Colonic mucosa (tissue), 4 donors: Measurements from ENCODE around the gene HAAO. TPM values are rescaled to one million over a fixed set of nuclear protein-coding genes. Genes with fewer than 3 reads are reported as not detected.

Experiments used
- DNase-seq: peaks from one replicate; pipeline ENCODE4 v3.0.0-alpha.2; 2020
- H3K27ac ChIP-seq: fragments of 200-600 bp; one replicate; pipeline ENCODE4 v1.8.0; 2021
- H3K27me3 ChIP-seq: fragments of 200-600 bp; one replicate; pipeline ENCODE4 v1.8.0; 2021
- H3K36me3 ChIP-seq: fragments of 200-600 bp; one replicate; pipeline ENCODE4 v1.8.0; 2021
- H3K4me1 ChIP-seq: fragments of 200-600 bp; one replicate; pipeline ENCODE4 v1.8.0; 2021; ENCODE audit warnings: mild to moderate bottlenecking
- H3K4me3 ChIP-seq: fragments of 200-600 bp; one replicate; pipeline ENCODE4 v1.8.0; 2021
- H3K9ac ChIP-seq, 2 donors: one replicate each; pipeline ENCODE4 v1.7.0; 2013; ENCODE audit warnings: control low read depth in 2 of 2, low read depth in 2 of 2, low read length in 2 of 2
- H3K9me3 ChIP-seq: fragments of 200-600 bp; one replicate; pipeline ENCODE4 v1.8.0; 2021
- intact Hi-C: fragments of 100-400 bp; cut with DNase I; formaldehyde crosslinking; loops from one replicate; pipeline ENCODE4 v1.14.1; 2022
- total RNA-seq, 2 donors: library from RNA; stranded (reverse); fragmentation: NEBNext Ultra II Directional in 1 of 2; extraction: Animal tissue kit (Norgen Biotek cat#: 25700) in 1 of 2; gene quantifications; one replicate each; pipeline ENCODE4 v1.2.1, GENCODE V29; 2021
- TF ChIP-seq, protein P1 (sequence below): fragments of 200-600 bp; IDR thresholded peaks from one replicate; pipeline ENCODE4 v1.8.0; 2022; ENCODE audit warnings: antibody characterized with exemption, mild to moderate bottlenecking
- donor health status: healthy.
- donor health status: DM: no; HTN: no; CAD: no.
- donor health status: DM: no; HTN: no; CAD: no.

HAAO gene
- total RNA-seq, 2 donors from 2014 or later: 8.2 to 17.8 TPM

GRCh38 chr2:42769583-42770287, 22.6 kb downstream of the HAAO start:
- no peak overlapping the region for H3K9ac ChIP-seq
- no peaks in the 10 kb centered on the region for H3K4me1 ChIP-seq
- H3K27ac ChIP-seq: no peak overlapping the region
- H3K4me3 ChIP-seq: no peak overlapping the region
- H3K9me3 ChIP-seq: no peaks in the 10 kb centered on the region
- H3K27me3 ChIP-seq: no peaks in the 10 kb centered on the region
- intact Hi-C loops: no loop called here
- no peak for DNase-seq
- no peaks in the 10 kb centered on the region for H3K36me3 ChIP-seq
- TF ChIP-seq, protein P1, sequence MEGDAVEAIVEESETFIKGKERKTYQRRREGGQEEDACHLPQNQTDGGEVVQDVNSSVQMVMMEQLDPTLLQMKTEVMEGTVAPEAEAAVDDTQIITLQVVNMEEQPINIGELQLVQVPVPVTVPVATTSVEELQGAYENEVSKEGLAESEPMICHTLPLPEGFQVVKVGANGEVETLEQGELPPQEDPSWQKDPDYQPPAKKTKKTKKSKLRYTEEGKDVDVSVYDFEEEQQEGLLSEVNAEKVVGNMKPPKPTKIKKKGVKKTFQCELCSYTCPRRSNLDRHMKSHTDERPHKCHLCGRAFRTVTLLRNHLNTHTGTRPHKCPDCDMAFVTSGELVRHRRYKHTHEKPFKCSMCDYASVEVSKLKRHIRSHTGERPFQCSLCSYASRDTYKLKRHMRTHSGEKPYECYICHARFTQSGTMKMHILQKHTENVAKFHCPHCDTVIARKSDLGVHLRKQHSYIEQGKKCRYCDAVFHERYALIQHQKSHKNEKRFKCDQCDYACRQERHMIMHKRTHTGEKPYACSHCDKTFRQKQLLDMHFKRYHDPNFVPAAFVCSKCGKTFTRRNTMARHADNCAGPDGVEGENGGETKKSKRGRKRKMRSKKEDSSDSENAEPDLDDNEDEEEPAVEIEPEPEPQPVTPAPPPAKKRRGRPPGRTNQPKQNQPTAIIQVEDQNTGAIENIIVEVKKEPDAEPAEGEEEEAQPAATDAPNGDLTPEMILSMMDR: no peak

GRCh38 chr2:42768706-42769256, 23.6 kb downstream of the HAAO start:
- Histone ChIP-seq H3K4me3 (no peak overlapping the region), H3K36me3 (no peaks in the 10 kb centered on the region), H3K9me3 (no peaks in the 10 kb centered on the region), H3K27me3 (no peaks in the 10 kb centered on the region), H3K9ac (no peak overlapping the region), H3K27ac (no peak overlapping the region), H3K4me1 (no peaks in the 10 kb centered on the region)
- intact Hi-C loops: no loop called here
- TF ChIP-seq, protein P1: no peak
- DNase-seq: no peak

GRCh38 chr2:42767899-42768705, 24.3 kb downstream of the HAAO start:
- Histone ChIP-seq H3K4me3 (no peak overlapping the region), H3K36me3 (no peaks in the 10 kb centered on the region), H3K4me1 (no peaks in the 10 kb centered on the region), H3K27me3 (no peaks in the 10 kb centered on the region), H3K9me3 (no peaks in the 10 kb centered on the region), H3K27ac (no peak overlapping the region), H3K9ac (no peak overlapping the region)
- TF ChIP-seq, protein P1: no peak
- intact Hi-C loops: no loop called here
- no peak for DNase-seq

GRCh38 chr2:42767080-42767898, 25.1 kb downstream of the HAAO start:
- TF ChIP-seq, protein P1: no peak
- Histone ChIP-seq H3K27me3 (no peaks in the 10 kb centered on the region), H3K9me3 (no peaks in the 10 kb centered on the region), H3K36me3 (no peaks in the 10 kb centered on the region), H3K4me1 (no peaks in the 10 kb centered on the region), H3K27ac (no peak overlapping the region), H3K9ac (no peak overlapping the region), H3K4me3 (no peak overlapping the region)
- intact Hi-C loops: no loop called here
- DNase-seq: no peak

DNA sequence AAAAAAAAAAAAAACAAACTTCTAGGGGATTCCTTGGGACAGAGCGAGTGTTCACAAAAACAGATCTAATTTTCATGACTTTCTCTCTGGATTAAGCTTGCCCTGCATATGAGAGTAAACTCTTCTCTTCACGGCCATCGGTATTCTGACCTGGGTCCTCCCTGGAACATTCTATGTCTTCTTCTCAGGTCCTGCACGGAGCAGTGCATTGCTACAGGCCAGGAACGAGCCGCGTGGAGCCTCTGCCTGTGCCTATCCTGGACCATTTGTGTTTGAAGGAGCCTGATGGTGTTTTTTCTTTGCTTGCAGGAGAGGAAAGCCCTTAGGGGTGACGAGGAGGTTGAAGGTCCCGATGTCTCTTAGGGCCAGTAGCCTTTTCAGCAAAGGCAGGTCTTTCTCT, 26.7 kb downstream of the HAAO start:
- no peak overlapping the region for H3K27ac ChIP-seq
- no peaks in the 10 kb centered on the region for H3K4me1 ChIP-seq
- H3K27me3 ChIP-seq: no peaks in the 10 kb centered on the region
- no peak overlapping the region for H3K9ac ChIP-seq
- no peak overlapping the region for H3K4me3 ChIP-seq
- TF ChIP-seq, protein P1: no peak
- H3K9me3 ChIP-seq: no peaks in the 10 kb centered on the region
- H3K36me3 ChIP-seq: no peaks in the 10 kb centered on the region
- intact Hi-C loops: no loop called here
- DNase-seq: no peak
